NT2/D1 (cell line): ENCODE results near the gene PNMA5.

Experiments
- SUZ12 ChIP-seq: IDR thresholded peaks from 2 replicates; pipeline ENCODE4 v1.6.1; 2011; ENCODE audit not compliant: insufficient read length, insufficient read depth; ENCODE audit errors: extremely low read depth
- YY1 ChIP-seq: IDR thresholded peaks from 2 replicates; pipeline ENCODE4 v1.6.1; 2011; ENCODE audit not compliant: insufficient read length, insufficient read depth
- ZNF274 ChIP-seq: IDR thresholded peaks from 2 replicates; pipeline ENCODE4 v1.6.1; 2011; ENCODE audit warnings: mild to moderate bottlenecking, low read depth, low read length

DNA sequence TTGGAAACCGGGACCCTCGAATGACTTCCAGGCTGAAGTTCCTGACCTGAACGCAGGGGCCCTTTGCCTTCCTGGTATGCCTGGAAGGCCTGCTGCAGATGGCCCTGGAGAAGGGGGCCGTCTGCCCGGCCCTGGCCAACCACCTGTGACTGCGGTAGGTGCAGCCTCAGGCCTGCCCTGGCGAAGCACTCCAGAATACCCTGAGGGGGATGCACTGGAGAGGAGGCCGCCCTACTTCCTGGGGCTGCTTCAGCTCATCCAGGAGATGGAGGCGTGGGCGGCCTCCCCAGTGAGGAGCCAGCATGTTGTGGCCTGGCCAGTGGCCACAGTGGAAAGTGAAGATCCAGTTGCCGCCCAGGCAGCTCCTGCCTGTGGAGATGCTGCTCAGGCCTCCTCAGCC is 36.0 kb upstream of the PNMA5 start:
- TF ChIP-seq YY1 (no peak), SUZ12 (no peak), ZNF274 (no peak)
